ENCODE data around the gene AXDND1. TPM values are rescaled to one million over a fixed set of nuclear protein-coding genes. Genes with fewer than 3 reads are reported as not detected.

AXDND1 gene
- total RNA-seq, 2 donors from 2014 or later: not detected

DNA sequence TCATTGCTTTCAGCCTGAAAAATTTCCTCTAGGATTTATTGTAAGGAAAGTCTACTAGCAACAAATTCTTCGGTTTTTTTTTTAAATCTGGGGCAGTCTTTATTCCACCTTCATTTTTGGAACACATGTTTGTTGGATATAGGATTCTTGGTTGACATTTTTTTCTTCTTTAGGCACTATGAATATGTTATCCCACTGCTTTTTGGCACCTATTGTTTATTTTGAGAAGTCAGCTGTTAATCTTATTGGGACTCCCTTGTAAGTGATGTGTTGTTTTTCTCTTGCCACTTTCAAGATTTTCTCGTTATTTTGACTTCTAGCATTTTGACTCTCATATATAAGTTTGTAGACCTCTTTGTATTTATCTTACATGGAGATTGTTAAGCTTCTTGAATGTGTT is 110.7 kb downstream of the AXDND1 start:
- H3K36me3 ChIP-seq: no peaks in the 10 kb centered on the region

DNA sequence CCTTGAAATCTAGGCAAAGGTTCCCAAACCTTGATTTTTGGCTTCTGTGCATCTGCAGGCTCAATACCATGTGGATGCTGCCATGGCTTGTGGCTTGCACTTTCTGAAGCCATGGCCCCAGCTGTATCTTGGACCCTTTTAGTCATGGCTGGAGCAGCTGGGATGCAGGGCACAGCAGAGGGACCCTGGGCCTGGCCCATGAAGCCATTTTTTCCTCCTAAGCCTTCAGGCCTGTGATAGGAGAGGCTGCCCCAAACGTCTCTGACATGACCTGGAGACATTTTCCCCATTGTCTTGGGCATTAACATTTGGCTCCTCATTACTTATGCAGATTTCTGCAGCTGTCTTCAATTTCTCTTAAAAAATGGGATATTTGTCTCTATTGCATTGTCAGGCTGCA is 112.6 kb downstream of the AXDND1 start:
- no peak overlapping the region for H3K27ac ChIP-seq
- H3K4me1 ChIP-seq: no peaks in the 10 kb centered on the region
- H3K9me3 ChIP-seq: peaks cover 0 to 33% of the 10 kb centered on the region in 2 donors
- no peaks in the 10 kb centered on the region for H3K27me3 ChIP-seq
- no peak for TF ChIP-seq CTCF (IDR thresholded peaks at IDR 0.05)
- no peaks in the 10 kb centered on the region for H3K36me3 ChIP-seq
- DNase-seq (ENCODE audit: low spot score): no peak
- no peak overlapping the region for H3K4me3 ChIP-seq

More for the DNA sequence above, 110.7 kb downstream of the AXDND1 start:
- Histone ChIP-seq H3K27ac (no peak overlapping the region), H3K4me3 (no peak overlapping the region), H3K9me3 (peaks cover 0 to 33% of the 10 kb centered on the region in 2 donors), H3K4me1 (no peaks in the 10 kb centered on the region), H3K27me3 (no peaks in the 10 kb centered on the region)
- TF ChIP-seq CTCF (IDR thresholded peaks at IDR 0.05): no peak
- DNase-seq (ENCODE audit: low spot score): no peak

DNA sequence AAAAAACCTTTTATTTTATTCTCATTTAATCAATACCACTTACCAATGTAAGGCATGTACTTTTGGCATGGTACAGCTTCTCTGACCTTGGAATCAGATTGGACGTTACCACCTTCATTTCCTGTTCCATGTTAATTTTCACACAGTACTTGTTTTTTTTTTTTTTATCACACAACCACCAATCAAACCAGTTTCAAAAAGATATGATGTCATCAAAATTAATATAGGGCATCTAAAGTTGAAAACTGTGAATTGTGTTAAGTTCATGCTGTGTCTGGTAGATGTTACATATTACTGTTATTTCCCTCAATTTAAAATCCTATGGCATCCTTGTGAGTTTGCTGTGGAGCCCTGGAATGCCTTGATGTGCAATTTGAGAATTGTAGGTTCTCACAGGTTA is 124.8 kb downstream of the AXDND1 start:
- H3K4me3 ChIP-seq: no peak overlapping the region
- H3K27me3 ChIP-seq: no peaks in the 10 kb centered on the region
- no peak for TF ChIP-seq CTCF (IDR thresholded peaks at IDR 0.05)
- no peaks in the 10 kb centered on the region for H3K4me1 ChIP-seq
- no peak for DNase-seq (ENCODE audit: low spot score)
- no peak overlapping the region for H3K27ac ChIP-seq
- no peaks in the 10 kb centered on the region for H3K36me3 ChIP-seq
- peaks cover 0 to 17% of the 10 kb centered on the region in 2 donors for H3K9me3 ChIP-seq

- H3K27me3 ChIP-seq: no peaks in the 10 kb centered on the region
- no peak for DNase-seq (ENCODE audit: low spot score)
- no peaks in the 10 kb centered on the region for H3K9me3 ChIP-seq
- no peak overlapping the region for H3K27ac ChIP-seq
- H3K4me1 ChIP-seq: no peaks in the 10 kb centered on the region
- no peak for TF ChIP-seq CTCF (IDR thresholded peaks at IDR 0.05)
- H3K36me3 ChIP-seq: no peaks in the 10 kb centered on the region
- no peak overlapping the region for H3K4me3 ChIP-seq
Observed at GRCh38 chr1:179493323-179493722, 127.6 kb downstream of the AXDND1 start.

DNA sequence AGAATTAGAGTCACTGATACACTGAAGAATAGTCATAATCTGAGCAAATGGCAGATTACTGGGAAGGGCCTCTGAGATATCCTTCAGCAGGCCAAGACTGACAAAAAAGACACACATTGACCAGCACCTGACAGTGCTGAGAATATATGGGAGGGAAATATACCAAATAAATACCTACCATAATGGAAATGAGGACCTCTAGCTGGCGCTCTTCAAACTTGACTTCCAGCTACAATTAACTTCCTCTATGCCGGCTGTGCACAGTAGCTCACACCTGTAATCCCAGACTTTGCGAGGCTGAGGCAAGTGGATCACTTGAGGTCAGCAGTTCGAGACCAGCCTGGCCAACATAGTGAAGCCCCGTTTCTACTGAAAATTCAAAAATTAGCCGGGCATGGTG is 140.4 kb downstream of the AXDND1 start:
- no peak for DNase-seq (ENCODE audit: low spot score)
- Histone ChIP-seq H3K27me3 (peaks cover 0 to 4% of the 10 kb centered on the region in 2 donors), H3K4me1 (no peaks in the 10 kb centered on the region), H3K27ac (no peak overlapping the region), H3K9me3 (no peaks in the 10 kb centered on the region), H3K4me3 (no peak overlapping the region), H3K36me3 (no peaks in the 10 kb centered on the region)
- TF ChIP-seq CTCF (IDR thresholded peaks at IDR 0.05): no peak

DNA sequence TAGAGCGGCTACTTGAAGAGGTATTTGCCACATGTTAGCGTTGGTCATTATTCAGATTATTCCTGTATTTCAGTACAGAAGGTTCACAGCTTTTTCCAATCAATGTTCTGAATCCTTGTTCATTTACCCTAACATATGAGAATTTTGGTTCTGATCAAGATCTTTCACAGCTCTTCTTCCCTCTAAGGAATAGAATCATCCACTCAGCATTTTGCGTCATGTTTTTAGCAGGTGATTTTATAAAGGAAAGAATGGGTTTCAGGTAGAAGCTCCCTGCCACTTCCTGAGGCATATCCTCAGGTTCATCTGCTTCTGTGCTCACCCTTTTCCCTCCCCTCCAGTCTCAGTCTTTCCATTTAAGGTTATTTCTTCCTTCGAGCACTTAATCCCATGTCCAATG is 143.6 kb downstream of the AXDND1 start:
- Histone ChIP-seq H3K9me3 (peaks cover 0 to 3% of the 10 kb centered on the region in 2 donors), H3K27me3 (peaks cover 0 to 4% of the 10 kb centered on the region in 2 donors), H3K4me3 (no peak overlapping the region), H3K4me1 (no peaks in the 10 kb centered on the region), H3K36me3 (no peaks in the 10 kb centered on the region), H3K27ac (no peak overlapping the region)
- no peak for TF ChIP-seq CTCF (IDR thresholded peaks at IDR 0.05)
- DNase-seq (ENCODE audit: low spot score): no peak

All from right atrium auricular region (tissue), 2 donors.